NCI-H1417 treated with DMSO at 0.1 percent for 48 hours (cell line): ENCODE data around the gene BICDL2.
A peak's percentile ranks its signal among the peaks of the same experiment; 100 is the strongest.

Source experiments
- DNase-seq: peaks from one replicate; lab custom pipeline; 2025; lab: John Stamatoyannopoulos, UW

BICDL2 gene

GRCh38 chr16:2985462-2985861, 51.3 kb downstream of the BICDL2 start:
- DNase-seq, result no peak

- no peak for DNase-seq
Measured at GRCh38 chr16:2983706-2984136, 53.0 kb downstream of the BICDL2 start.

- no peak for DNase-seq
Measured at GRCh38 chr16:2982402-2982801, 54.3 kb downstream of the BICDL2 start.

GRCh38 chr16:2981899-2982250, 54.9 kb downstream of the BICDL2 start:
- no peak for DNase-seq

- DNase-seq, result no peak
Measured at GRCh38 chr16:2981177-2981898, 55.4 kb downstream of the BICDL2 start.

- DNase-seq, result peak; percentile 45
Measured at GRCh38 chr16:2980227-2981176, 56.2 kb downstream of the BICDL2 start, which contains the start of gene PKMYT1. Gene PKMYT1 (minus strand): TSS chr16:2980446. CDS start chr16:2979657, 789 bp downstream.

- no peak for DNase-seq
Measured at GRCh38 chr16:2979669-2980226, 57.0 kb downstream of the BICDL2 start.
